ENCODE data around the gene NINL. TPM values are rescaled to one million over a fixed set of nuclear protein-coding genes. Genes with fewer than 3 reads are reported as not detected.

The NINL gene
- total and polyA plus RNA-seq, 2 of the 8 experiments (the other 6 are each of a cell fraction or from before 2014, with no cell fraction given) = 15.3 to 30.0 TPM

- WGBS, 2 experiments (ENCODE audit: extremely low coverage in 1 of 2, insufficient coverage in 1 of 2, insufficient read length in 1 of 2, insufficient replicate concordance in 2 of 2, low coverage in 1 of 2, low lambda C conversion rate in 2 of 2, missing lambda C conversion rate in 1 of 2) = 84% methylated on average over 9 of the region's 9 CpGs; no CpG with 5 or more reads in 1 of the 2 experiments
- no peak overlapping the region for H3K27ac ChIP-seq (ENCODE audit: low read depth, low read length)
- no peak overlapping the region for H3K4ac ChIP-seq (replicated peaks; ENCODE audit: insufficient read length, low read depth, low read length)
- H3K79me2 ChIP-seq (ENCODE audit: control insufficient read depth in 1 of 2, insufficient read depth in 2 of 2, low read length in 2 of 2) = peaks cover 0 to 49% of the 10 kb centered on the region in 2 experiments; a peak in 2 of 4 replicates
- H3K23me2 ChIP-seq (ENCODE audit: low read depth, low read length) = no peaks in the 10 kb centered on the region
- H3K56ac ChIP-seq (replicated peaks; ENCODE audit: insufficient read length, low read depth, low read length) = no peak overlapping the region
- no peak overlapping the region for H2AFZ ChIP-seq (ENCODE audit: low read length)
- peaks cover 0 to 5% (median under 1%) of the 10 kb centered on the region in 4 experiments; a peak in 1 of 8 replicates for H3K36me3 ChIP-seq (ENCODE audit: control insufficient read depth in 2 of 4, insufficient read depth in 4 of 4, low read length in 3 of 4)
- no peaks in the 10 kb centered on the region for H3K27me3 ChIP-seq (replicated peaks in 1 of 4; ENCODE audit: control insufficient read depth in 3 of 4, extremely low read depth in 1 of 4, insufficient read depth in 3 of 4, low read length in 3 of 4)
- no peak overlapping the region for H2BK20ac ChIP-seq (ENCODE audit: low read length)
- no peak overlapping the region for H4K8ac ChIP-seq (ENCODE audit: extremely low read depth, insufficient read depth, low read length)
- no peak overlapping the region for H4K5ac ChIP-seq (ENCODE audit: insufficient read length, low read depth, low read length)
- FAIRE-seq (no peak), DNase-seq (ENCODE audit: low read depth in 1 of 2, low spot score in 2 of 2) (no peak)
- H3K4me3 ChIP-seq (ENCODE audit: extremely low read depth in 1 of 4, insufficient read depth in 2 of 4, low read depth in 3 of 4, low read length in 4 of 4) = no peak overlapping the region
- no peak overlapping the region for H2BK15ac ChIP-seq (ENCODE audit: low read length)
- H3K23ac ChIP-seq (ENCODE audit: insufficient read length) = no peak overlapping the region
- no peak overlapping the region for H2BK120ac ChIP-seq (replicated peaks; ENCODE audit: low read depth, low read length)
- no peak overlapping the region for H3K18ac ChIP-seq (ENCODE audit: extremely low read depth, low read length)
- POLR2A ChIA-PET (ENCODE audit: partially characterized antibody) = interaction anchor here (0.6 to 1.7 kb wide), 2 partner anchors 8 to 32 kb away, joined by 3 to 4 read pairs; no protein-coding TSS in a partner anchor
- no peak overlapping the region for H2AK5ac ChIP-seq (ENCODE audit: low read depth, low read length)
- H2BK12ac ChIP-seq (ENCODE audit: low read depth, low read length) = no peak overlapping the region
- peaks cover 4 to 23% (median 13%) of the 10 kb centered on the region in 4 experiments for H3K4me1 ChIP-seq (replicated peaks in 1 of 4; ENCODE audit: control insufficient read depth in 3 of 4, insufficient read depth in 4 of 4, low read length in 3 of 4)
- no peak overlapping the region for H3K4me2 ChIP-seq (ENCODE audit: insufficient read depth in 1 of 2, low read depth in 2 of 2, low read length in 2 of 2)
- H3K9me3 ChIP-seq (ENCODE audit: insufficient read depth in 2 of 2, low read depth in 1 of 2, low read length in 1 of 2) = no peaks in the 10 kb centered on the region
- H3K9ac ChIP-seq (replicated peaks in 1 of 4; ENCODE audit: extremely low read depth in 1 of 4, low read depth in 3 of 4, low read length in 3 of 4) = no peak overlapping the region; a peak in 1 of 7 replicates
- peaks cover 7% of the 10 kb centered on the region for H3K79me1 ChIP-seq (ENCODE audit: low read depth, low read length)
- H4K91ac ChIP-seq (replicated peaks; ENCODE audit: insufficient read length, low read length) = no peak overlapping the region
- CTCF ChIA-PET (ENCODE audit: partially characterized antibody) = interaction anchor here (3.4 kb wide), 1 partner anchor 10 kb away, joined by 21 read pairs; no protein-coding TSS in a partner anchor
- H4K20me1 ChIP-seq (replicated peaks in 1 of 2; ENCODE audit: control insufficient read depth in 1 of 2, insufficient read depth in 2 of 2, low read length in 2 of 2) = peaks cover 2 to 9% of the 10 kb centered on the region in 2 experiments
- H3K14ac ChIP-seq (ENCODE audit: insufficient read length) = no peak overlapping the region
- no peak overlapping the region for H2BK5ac ChIP-seq (ENCODE audit: low read depth, low read length)
- TF ChIP-seq EGR1 (IDR thresholded peaks at IDR 0.05; ENCODE audit: borderline replicate concordance, low read depth, low read length) = no peak
- TF ChIP-seq MAFK (IDR thresholded peaks at IDR 0.05; ENCODE audit: low read depth, low read length) = no peak
- TF ChIP-seq GTF2F1 (IDR thresholded peaks at IDR 0.05; ENCODE audit: borderline replicate concordance, low read depth, low read length) = no peak
- TF ChIP-seq PHF8 (conservative IDR thresholded peaks at IDR 0.05; ENCODE audit: low read depth, low read length) = no peak
- TF ChIP-seq KDM4A (IDR thresholded peaks at IDR 0.05; ENCODE audit: low read depth, low read length, severe bottlenecking) = no peak
- TF ChIP-seq SP1 (IDR thresholded peaks at IDR 0.05; ENCODE audit: low read depth, low read length) = no peak
- no peak for TF ChIP-seq CHD1 (IDR thresholded peaks at IDR 0.05; ENCODE audit: low read depth, low read length)
- no peak for TF ChIP-seq TAF7 (optimal IDR thresholded peaks at IDR 0.05; ENCODE audit: borderline replicate concordance, low read depth, low read length)
- no peak for TF ChIP-seq NRF1 (IDR thresholded peaks at IDR 0.05; ENCODE audit: low read depth, low read length)
- TF ChIP-seq SIRT6 (IDR thresholded peaks at IDR 0.05; ENCODE audit: low read length) = no peak
- TF ChIP-seq SIN3A (conservative IDR thresholded peaks at IDR 0.05 in 1 of 2, IDR thresholded peaks at IDR 0.05 in 1 of 2; ENCODE audit: low read depth in 1 of 2, low read length in 2 of 2) = no peak
- no peak for TF ChIP-seq USF2 (IDR thresholded peaks at IDR 0.05; ENCODE audit: low read length)
Measured at GRCh38 chr20:25529295-25529951, 55.9 kb downstream of the NINL start.
